CD4-positive, alpha-beta T cell treated with Interleukin-6 for 4 hours (primary cell): ENCODE results near the gene INCENP.
"Not testable (repeated sequence)": the region's sequence is repeated elsewhere in the genome, so short reads cannot be mapped to it uniquely, and the experiment has no call there.

Source experiments
- DNase-seq: peaks from one replicate; pipeline ENCODE4 v3.0.0-alpha.2; 2020; ENCODE audit warnings: mixed read lengths

INCENP gene

GRCh38 chr11:62181097-62181496 is 57.3 kb downstream of the INCENP start:
- DNase-seq: no peak

GRCh38 chr11:62182147-62182891 is 58.5 kb downstream of the INCENP start:
- no peak for DNase-seq

DNA sequence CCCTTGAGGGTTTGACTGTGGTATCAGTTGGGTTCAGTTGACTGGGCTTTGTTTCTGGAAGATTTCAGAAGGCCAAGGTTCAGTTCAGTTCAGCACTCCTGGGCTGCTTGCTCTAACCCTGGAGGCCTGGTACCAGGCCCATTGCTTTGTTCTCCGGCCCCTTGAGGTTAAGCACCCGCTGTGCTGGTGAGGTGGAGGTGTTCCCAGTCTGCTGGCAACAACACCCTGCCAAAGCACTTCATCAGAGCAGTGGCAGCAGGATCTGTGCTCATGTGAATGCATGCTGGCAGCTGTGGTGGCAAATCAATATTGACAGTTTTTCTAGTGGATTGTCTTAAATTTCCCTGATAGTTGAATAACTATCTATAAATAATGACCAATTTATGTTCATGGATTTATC is 62.4 kb downstream of the INCENP start:
- no peak for DNase-seq

GRCh38 chr11:62190011-62190410 is 66.2 kb downstream of the INCENP start, which contains the start of gene SCGB1D1:
SCGB1D1 (plus strand) TSS chr11:62190216; CDS start chr11:62190285, 69 bp downstream.
- no peak for DNase-seq

DNA sequence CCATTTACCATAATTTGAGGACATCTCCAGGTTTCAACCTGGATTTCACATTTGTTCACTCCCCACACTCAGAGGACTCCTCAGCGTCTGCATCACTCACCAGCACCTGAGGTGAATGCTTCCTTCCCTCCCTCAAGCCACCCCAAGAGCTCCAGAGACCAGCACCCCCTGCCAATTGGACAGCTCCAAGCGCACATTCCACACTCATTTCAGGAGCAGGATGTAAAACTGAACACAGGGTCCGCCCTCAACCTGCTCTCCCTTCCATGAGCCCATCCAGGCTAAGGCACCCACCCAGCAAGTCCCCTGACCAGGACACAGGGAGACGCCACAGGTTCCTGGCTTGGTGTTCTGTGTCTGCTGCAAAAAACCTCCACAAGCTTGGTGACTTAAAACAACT is 70.1 kb downstream of the INCENP start:
- DNase-seq: no peak

DNA sequence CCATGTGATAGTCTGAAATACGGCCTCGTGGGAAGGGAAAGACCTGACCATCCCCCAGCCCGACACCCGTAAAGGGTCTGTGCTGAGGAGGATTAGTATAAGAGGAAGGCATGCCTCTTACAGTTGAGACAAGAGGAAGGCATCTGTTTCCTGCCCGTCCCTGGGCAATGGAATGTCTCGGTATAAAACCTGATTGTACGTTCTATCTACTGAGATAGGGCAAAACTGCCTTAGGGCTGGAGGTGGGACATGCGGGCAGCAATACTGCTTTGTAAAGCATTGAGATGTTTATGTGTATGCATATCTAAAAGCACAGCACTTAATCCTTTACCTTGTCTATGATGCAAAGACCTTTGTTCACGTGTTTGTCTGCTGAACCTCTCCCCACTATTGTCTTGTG is 71.2 kb downstream of the INCENP start:
- DNase-seq: not testable (repeated sequence)

DNA sequence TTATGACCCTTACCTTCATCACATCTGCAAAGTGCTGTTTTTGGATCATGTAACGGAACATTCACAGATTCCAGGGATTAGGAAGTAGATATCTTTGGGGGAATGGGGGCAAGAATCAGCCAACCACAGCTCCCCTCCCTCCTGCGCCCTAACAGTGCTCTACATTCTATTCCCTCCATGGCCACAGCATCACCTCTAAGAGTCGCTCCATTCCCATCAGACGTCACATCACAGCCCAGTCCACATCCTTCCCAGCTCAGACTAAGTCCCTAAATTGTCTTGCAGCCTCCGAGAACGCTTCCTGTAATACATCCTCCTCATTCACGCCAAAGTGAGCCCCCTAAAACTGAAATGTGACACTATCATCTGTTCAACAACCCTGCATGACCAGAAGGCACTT is 72.1 kb downstream of the INCENP start:
- no peak for DNase-seq

- not testable (repeated sequence) for DNase-seq
Observed at GRCh38 chr11:62197400-62197799, 73.6 kb downstream of the INCENP start.

- DNase-seq: no peak
Observed at GRCh38 chr11:62201376-62201775, 77.6 kb downstream of the INCENP start.
